Activated B cell treated with CpG ODN at 0.5 μM for 24 hours (primary cell): ENCODE results near the gene PUM2. TPM values are rescaled to one million over a fixed set of nuclear protein-coding genes. Genes with fewer than 3 reads are reported as not detected.
"Not testable (repeated sequence)": the region's sequence is repeated elsewhere in the genome, so short reads cannot be mapped to it uniquely, and the experiment has no call there.

ENCODE experiments used
- ATAC-seq: fragments of 200-7000 bp; cut with Tn5 transposase; one replicate; pipeline ENCODE4 v1.10.0; 2021; ENCODE audit warnings: low read depth, mild to moderate bottlenecking, moderate library complexity
- CTCF ChIA-PET: fragments of 350-600 bp; sonication (Branson Sonifier 250); formaldehyde crosslinking; loops from one replicate; lab custom pipeline; 2021; ENCODE audit warnings: antibody characterized with exemption; lab: Charles Lee
- POLR2A ChIA-PET: fragments of 350-600 bp; sonication (Branson Sonifier 250); formaldehyde crosslinking; loops from one replicate; lab custom pipeline; 2021; ENCODE audit warnings: antibody characterized with exemption; lab: Charles Lee
- DNase-seq: peaks from one replicate; pipeline ENCODE4 v3.0.0; 2022
- H3K27ac Mint-ChIP-seq: one replicate; pipeline ENCODE4 v1.8.0; 2020; ENCODE audit warnings: mixed read lengths
- H3K27me3 Mint-ChIP-seq: one replicate; pipeline ENCODE4 v1.8.0; 2021; ENCODE audit warnings: mixed read lengths
- H3K36me3 Mint-ChIP-seq: one replicate; pipeline ENCODE4 v1.8.0; 2021; ENCODE audit warnings: low read depth, mixed read lengths
- H3K4me1 Mint-ChIP-seq: one replicate; pipeline ENCODE4 v1.8.0; 2021; ENCODE audit warnings: mixed read lengths
- H3K4me3 Mint-ChIP-seq: one replicate; pipeline ENCODE4 v1.8.0; 2020; ENCODE audit warnings: mild to moderate bottlenecking, mixed read lengths
- H3K9me3 Mint-ChIP-seq: one replicate; pipeline ENCODE4 v1.8.0; 2020; ENCODE audit warnings: mixed read lengths
- CTCF ChIP-seq: fragments of 200-600 bp; IDR thresholded peaks from one replicate; pipeline ENCODE4 v1.8.0; 2022; ENCODE audit warnings: antibody characterized with exemption, mild to moderate bottlenecking
- intact Hi-C: fragments of 100-400 bp; cut with micrococcal nuclease; formaldehyde crosslinking; loops from one replicate; pipeline ENCODE4 v1.15.1; 2024
- total RNA-seq: library from RNA; stranded (reverse); gene quantifications from 2 replicates; pipeline ENCODE4 v1.2.3, GENCODE V29; 2022

Gene PUM2
- total RNA-seq, 1 donor from 2014 or later: 110 TPM

GRCh38 chr2:20241973-20242726 is 108.5 kb downstream of the PUM2 start:
- Mint-ChIP-seq H3K27ac (no peak overlapping the region), H3K27me3 (peaks cover 7% of the 10 kb centered on the region), H3K4me3 (peak overlapping the region; percentile 22), H3K36me3 (peaks cover 8% of the 10 kb centered on the region), H3K4me1 (peaks cover 4% of the 10 kb centered on the region), H3K9me3 (no peaks in the 10 kb centered on the region)
- DNase-seq: no peak
- POLR2A ChIA-PET: no interaction called here
- ATAC-seq: peak; percentile 31
- TF ChIP-seq CTCF: no peak
- CTCF ChIA-PET: interaction anchor here (1.0 kb wide), 1 partner anchor 392 kb away, joined by 3 read pairs; no protein-coding TSS in a partner anchor
- intact Hi-C loops: no loop called here

DNA sequence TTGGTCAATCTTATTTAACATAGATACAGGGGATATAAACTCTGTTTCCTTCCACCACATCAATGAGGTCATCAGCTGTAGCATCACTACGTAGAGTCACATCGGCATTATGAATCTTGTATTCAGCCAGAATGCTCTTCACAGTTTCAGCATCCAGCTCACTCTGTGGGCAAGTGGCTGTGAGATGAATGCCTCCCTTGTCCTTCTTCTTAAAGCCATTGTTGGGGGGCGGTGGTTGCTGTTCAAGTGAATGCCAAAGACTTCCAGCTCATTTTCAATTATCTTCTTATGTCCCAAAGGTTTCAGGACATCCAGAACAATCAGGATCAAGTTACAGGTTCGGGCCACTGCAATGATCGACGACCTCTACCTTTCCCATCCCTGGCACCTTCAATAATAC is 110.4 kb downstream of the PUM2 start:
- H3K4me1 Mint-ChIP-seq, H3K36me3 Mint-ChIP-seq, H3K27ac Mint-ChIP-seq, ATAC-seq, H3K9me3 Mint-ChIP-seq, DNase-seq, POLR2A ChIA-PET, H3K4me3 Mint-ChIP-seq, intact Hi-C loops, CTCF ChIA-PET: not testable (repeated sequence)
- H3K27me3 Mint-ChIP-seq: peaks cover 12% of the 10 kb centered on the region

GRCh38 chr2:20236496-20236895 is 114.1 kb downstream of the PUM2 start:
- Mint-ChIP-seq H3K36me3 (no peaks in the 10 kb centered on the region), H3K27ac (no peak overlapping the region), H3K4me1 (no peaks in the 10 kb centered on the region), H3K4me3 (no peak overlapping the region), H3K27me3 (peaks cover 19% of the 10 kb centered on the region), H3K9me3 (no peaks in the 10 kb centered on the region)
- ChIA-PET POLR2A (no interaction called here), CTCF (no interaction called here)
- no peak for ATAC-seq
- no peak for DNase-seq
- intact Hi-C loops: no loop called here
- TF ChIP-seq CTCF: no peak

- CTCF ChIA-PET: no interaction called here
- H3K27me3 Mint-ChIP-seq: peaks cover 24% of the 10 kb centered on the region
- ATAC-seq: no peak
- intact Hi-C loops: no loop called here
- TF ChIP-seq CTCF: no peak
- no peak overlapping the region for H3K4me3 Mint-ChIP-seq
- no peak for DNase-seq
- no peak overlapping the region for H3K27ac Mint-ChIP-seq
- H3K4me1 Mint-ChIP-seq: no peaks in the 10 kb centered on the region
- H3K36me3 Mint-ChIP-seq: no peaks in the 10 kb centered on the region
- POLR2A ChIA-PET: no interaction called here
- H3K9me3 Mint-ChIP-seq: no peaks in the 10 kb centered on the region
These were observed 114.9 kb downstream of the PUM2 start for GRCh38 chr2:20235655-20236305.

DNA sequence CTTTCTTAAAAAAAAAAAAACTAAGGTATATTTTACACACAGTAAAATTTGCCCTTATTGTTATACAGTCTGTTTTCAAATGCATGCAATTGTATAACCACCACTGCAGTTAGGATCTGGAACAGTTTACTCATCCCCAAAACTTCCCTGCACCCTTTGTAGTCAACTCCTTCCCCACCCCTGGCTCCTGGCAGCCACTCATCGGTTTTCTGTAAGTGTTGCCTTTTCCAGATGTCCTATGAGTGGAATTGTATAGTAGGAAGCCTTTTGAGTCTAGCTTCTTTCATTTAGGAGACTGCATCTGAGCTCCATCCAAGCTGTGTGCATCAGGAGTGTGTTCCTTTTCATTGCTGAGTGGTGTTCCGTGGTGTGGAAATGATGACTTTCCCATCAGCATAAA is 116.0 kb downstream of the PUM2 start:
- intact Hi-C loops, H3K4me3 Mint-ChIP-seq, CTCF ChIA-PET, H3K4me1 Mint-ChIP-seq, POLR2A ChIA-PET, DNase-seq, H3K27ac Mint-ChIP-seq, H3K36me3 Mint-ChIP-seq, ATAC-seq, H3K9me3 Mint-ChIP-seq: not testable (repeated sequence)
- H3K27me3 Mint-ChIP-seq: peaks cover 27% of the 10 kb centered on the region

- DNase-seq (no peak), ATAC-seq (no peak)
- Mint-ChIP-seq H3K9me3 (no peaks in the 10 kb centered on the region), H3K4me3 (no peak overlapping the region), H3K4me1 (no peaks in the 10 kb centered on the region), H3K27ac (no peak overlapping the region), H3K36me3 (no peaks in the 10 kb centered on the region), H3K27me3 (peaks cover 33% of the 10 kb centered on the region)
- ChIA-PET CTCF (no interaction called here), POLR2A (no interaction called here)
- intact Hi-C loops: no loop called here
- no peak for TF ChIP-seq CTCF
These were observed 117.8 kb downstream of the PUM2 start for GRCh38 chr2:20232837-20233207.
